ENCODE data around the gene CCDC102A.

Gene CCDC102A

GRCh38 chr16:57517397-57518367 lies 18.7 kb downstream of the CCDC102A start:
- DNase-seq, result no peak

- no peak for DNase-seq
Observed at GRCh38 chr16:57516773-57517172, 19.6 kb downstream of the CCDC102A start.

- no peak for DNase-seq
Observed at GRCh38 chr16:57516176-57516725, 20.1 kb downstream of the CCDC102A start.

GRCh38 chr16:57514791-57515600 lies 21.4 kb downstream of the CCDC102A start:
- DNase-seq, result no peak

DNA sequence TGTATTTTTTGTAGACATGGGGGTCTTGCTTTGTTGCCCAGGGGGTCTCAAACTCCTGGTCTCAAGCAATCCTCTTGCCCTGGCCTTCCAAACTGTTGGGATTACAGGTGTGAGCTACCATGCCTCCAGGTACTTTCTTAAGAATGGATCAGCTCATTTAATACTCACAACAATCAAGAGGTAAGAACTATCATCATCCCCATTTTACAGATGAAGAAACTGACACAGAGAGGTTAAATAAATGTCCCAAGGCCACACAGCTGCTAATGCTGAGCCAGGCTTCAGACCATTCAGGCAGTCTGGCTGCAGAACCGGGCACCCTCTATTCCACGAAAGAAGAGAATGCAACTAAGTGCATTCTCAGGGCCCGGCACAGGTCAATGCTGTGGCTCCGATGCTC lies 22.0 kb downstream of the CCDC102A start:
- DNase-seq, result no peak

DNA sequence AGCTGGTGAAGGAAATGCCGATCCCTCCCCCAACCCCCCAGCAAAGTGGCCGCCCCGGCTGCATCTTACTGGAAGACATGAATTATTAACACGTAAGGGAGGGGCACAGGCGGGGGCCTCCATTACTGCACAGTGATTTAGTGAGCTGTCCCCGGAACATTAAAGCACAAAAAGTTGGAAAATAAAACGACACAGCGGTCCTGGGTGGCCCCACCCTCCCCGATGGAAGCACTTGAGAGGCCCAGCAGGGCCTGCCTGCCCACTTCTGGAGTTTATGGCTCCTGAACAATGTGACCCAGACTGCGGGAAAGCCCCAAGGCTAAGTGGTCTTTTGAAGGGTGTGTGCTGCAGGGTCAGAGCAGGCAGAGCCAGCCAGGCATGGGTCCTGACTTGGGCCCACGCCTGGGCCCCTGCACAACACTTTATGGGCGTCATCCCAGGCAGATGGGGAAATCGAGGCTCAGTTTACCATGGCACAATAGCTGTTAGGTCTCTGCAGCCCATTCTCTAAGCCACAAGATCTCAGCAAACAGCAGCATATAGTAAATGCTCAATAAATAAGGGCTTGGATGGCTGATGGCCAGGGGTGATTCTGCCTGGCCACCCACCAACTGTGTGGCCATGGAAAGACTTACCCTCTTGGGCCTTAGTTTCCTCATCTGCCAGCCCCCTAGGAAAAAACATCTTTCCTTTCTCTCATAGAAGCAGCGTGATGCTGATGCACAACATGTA lies 22.8 kb downstream of the CCDC102A start:
- DNase-seq, result no peak

GRCh38 chr16:57512296-57513001 lies 23.9 kb downstream of the CCDC102A start:
- DNase-seq, result no peak

DNA sequence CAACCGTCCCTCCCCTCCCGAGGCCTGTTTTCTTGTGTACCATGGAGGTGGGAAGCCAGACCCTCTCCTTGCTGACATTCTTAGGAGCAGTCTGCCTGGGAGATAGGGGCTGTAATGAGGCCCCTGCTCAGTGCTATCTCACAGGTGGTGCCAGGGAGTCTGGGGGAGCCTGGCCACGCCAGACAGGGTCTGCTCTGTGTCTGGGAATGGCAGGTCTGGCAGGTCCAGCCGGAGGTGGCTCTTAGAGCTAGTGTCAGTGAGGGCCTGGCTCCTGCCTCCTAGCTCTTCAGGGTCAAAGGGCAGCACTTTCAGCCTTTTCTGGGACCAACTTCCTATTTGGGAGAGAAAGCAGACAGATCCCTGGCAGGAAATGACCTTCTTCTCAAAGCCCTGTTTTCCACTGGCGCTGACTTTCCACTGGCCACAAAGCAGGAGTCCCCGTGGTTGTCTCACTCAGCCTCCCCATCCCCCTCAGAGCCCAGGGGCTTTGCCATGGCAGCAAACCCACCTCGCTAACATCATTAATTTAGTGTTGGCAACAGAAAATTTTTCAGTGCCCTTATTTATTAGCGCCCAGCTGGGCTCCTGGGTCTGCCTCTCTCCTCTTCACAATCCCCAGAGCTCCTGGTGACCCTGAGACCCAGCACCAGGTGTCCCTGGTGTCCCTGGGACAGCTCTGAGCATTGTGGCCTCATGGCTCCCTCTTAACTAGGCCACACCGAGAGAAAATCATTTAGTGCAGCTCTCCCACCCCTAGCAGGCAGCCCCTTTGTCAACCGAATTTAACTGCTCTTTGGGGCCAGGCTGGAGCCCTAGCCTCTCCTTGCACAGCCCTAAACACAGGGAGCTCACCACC lies 26.1 kb downstream of the CCDC102A start:
- no peak for DNase-seq

GRCh38 chr16:57509231-57509923 lies 27.0 kb downstream of the CCDC102A start:
- no peak for DNase-seq

DNA sequence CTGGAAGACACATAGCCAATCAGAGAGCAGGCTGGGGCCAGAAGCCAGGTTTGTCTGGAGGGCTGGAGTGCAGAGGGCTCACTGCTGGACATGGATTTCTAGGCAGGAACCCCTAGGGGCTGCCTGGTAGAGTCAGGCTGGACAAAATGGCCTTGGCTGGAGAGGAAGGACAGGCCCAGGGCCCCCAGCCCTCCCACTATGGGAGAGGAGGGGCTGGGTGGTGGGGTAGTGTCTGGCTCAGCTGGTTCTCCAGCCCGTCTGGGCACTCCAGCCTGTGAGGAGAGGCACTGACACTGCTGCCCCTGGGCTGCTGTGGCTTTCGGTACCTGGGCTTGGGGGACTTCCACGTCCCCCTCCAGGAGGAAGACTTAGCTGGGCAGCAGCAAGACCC lies 28.3 kb downstream of the CCDC102A start:
- DNase-seq, result no peak

DNA sequence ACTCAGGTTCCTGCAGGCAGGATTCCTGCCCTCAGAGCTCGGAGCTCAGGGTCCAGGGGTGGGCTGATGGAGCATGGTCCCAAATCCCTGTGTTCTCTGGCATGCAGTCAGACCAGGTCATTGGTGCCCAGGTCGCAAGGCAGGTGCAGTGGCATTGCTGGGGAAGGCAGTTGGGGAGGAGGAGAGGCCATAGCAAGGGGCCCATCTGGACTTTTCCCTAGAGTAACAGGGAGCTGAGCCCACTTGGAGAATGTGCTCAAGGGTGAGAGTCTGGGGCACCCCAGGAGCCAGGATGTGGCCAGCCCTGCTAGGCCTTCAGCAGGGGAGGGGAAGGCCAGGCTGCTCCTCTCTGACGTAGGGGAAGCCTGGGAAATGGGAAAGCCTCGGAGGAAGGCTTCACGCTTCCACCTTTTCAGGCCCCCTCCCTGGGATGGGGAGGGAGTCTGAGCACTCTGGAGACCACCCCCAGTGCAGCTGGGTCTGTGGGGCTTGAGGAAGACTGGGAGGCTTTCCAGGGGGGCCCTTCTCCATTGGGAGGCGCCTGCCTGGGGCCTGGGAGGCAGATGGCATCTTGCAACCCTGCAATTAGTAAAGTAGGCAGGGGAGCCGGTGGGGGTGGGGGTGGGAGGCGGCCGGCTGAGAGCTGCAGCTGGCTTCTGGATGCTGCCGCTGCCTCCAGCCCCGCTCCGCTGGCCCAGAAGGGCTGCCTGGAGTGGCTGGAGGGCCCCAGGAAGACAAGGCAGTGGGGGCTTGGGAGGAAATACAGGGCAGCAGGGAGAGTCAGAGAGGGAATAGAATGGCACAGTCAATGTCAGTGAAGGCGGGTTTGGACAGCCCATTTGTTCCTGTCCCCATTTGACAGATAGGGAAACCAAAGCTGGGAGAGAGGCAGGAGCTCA lies 29.0 kb downstream of the CCDC102A start:
- no peak for DNase-seq

GRCh38 chr16:57505169-57505568 lies 31.2 kb downstream of the CCDC102A start:
- DNase-seq, result no peak

DNA sequence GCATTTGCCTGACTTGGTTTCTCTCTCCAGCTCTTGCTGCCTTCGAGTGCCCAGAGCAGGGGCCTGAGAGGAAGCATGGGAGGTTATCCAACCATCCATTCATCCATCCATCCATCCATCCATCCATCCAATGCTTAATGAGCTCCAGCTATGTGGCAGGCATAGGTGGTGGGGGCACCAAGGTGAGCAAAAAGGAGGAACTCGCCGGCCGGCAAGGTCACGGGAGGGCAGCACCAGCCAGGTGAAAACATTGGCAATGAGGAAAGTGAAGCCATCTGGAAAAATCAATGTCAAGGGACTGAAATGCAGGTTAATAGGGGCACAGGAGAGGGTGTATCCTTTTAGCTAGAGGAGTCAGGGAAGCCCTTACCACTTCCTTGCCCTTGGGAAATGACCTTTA lies 31.9 kb downstream of the CCDC102A start:
- DNase-seq, result no peak

GRCh38 chr16:57504001-57504400 lies 32.4 kb downstream of the CCDC102A start:
- DNase-seq, result no peak

- DNase-seq, result no peak
Observed at GRCh38 chr16:57503366-57503765, 33.0 kb downstream of the CCDC102A start.

- DNase-seq, result no peak
Observed at GRCh38 chr16:57502048-57502775, 34.2 kb downstream of the CCDC102A start.

GRCh38 chr16:57501492-57501891 lies 34.9 kb downstream of the CCDC102A start:
- no peak for DNase-seq

DNA sequence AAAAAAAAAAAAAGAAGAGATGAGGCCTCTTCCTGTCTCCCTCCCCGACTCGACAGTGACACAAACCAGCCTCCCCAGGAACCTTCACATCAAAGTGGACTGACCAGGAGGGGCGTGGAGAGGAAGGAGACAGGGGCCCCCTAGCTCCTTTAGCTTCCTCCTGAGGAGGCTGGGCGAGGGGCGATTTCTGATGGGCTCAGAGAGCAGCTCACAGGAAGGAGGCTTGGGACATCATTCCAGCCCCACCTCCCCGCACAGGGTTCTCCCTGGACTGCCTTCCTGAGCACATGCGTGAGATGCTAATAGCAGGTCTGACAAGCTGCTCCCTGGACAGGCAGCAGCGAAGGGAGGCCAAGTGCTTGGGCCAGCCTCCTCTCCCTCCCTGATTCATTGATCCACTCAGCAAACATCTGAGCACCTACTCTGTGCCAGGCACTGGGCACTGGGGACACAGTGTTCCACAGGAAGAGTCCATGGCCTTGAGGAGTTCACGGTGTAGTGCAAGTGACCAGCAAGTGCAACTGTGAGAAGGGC lies 35.7 kb downstream of the CCDC102A start:
- no peak for DNase-seq

Measured in activated T-cell treated with anti-CD3 and anti-CD28 coated beads, Interleukin-2, amount 50 U/mL, for 1 hour (primary cell).